Thyroid gland (tissue), 4 donors: Measurements from ENCODE around the gene CMSS1.

Experiments
- POLR2A ChIP-seq, 2 donors: fragments of 450-650 bp; IDR thresholded peaks; one replicate each; pipeline ENCODE4 v1.6.1; 2017; ENCODE audit warnings: antibody characterized with exemption in 2 of 2, mild to moderate bottlenecking in 2 of 2, moderate library complexity in 1 of 2
- TF ChIP-seq, protein P1 (sequence below), 6 experiments: fragments of 200-600 bp in 3 of 6; fragments of 450-650 bp in 3 of 6; sonication (generic) in 3 of 6; IDR thresholded peaks; one replicate each; pipeline ENCODE4 v1.5.1; 2016 to 2019; ENCODE audit warnings: antibody characterized with exemption in 6 of 6, mild to moderate bottlenecking in 2 of 6, inconsistent platforms in 1 of 6, moderate library complexity in 1 of 6

DNA sequence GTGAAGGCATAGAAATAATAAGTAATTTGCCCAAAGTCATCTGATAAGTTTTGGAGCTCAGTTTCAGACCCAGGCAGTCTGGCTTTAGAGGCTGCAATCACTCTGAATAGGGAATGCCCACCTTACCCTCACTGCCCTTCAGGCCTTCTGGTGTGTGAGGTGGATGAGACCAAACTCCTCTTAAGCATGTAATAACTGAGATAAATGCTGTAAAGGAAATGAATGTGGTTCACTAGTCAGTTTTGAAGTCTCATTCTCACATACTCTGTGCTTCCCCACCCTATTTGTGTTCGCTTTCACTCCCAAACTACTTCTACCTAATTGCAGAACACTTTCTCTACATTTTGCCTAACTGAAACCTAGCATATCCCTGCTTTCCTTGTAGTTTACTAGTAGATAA, 152.5 kb downstream of the CMSS1 start:
- TF ChIP-seq, protein P1, sequence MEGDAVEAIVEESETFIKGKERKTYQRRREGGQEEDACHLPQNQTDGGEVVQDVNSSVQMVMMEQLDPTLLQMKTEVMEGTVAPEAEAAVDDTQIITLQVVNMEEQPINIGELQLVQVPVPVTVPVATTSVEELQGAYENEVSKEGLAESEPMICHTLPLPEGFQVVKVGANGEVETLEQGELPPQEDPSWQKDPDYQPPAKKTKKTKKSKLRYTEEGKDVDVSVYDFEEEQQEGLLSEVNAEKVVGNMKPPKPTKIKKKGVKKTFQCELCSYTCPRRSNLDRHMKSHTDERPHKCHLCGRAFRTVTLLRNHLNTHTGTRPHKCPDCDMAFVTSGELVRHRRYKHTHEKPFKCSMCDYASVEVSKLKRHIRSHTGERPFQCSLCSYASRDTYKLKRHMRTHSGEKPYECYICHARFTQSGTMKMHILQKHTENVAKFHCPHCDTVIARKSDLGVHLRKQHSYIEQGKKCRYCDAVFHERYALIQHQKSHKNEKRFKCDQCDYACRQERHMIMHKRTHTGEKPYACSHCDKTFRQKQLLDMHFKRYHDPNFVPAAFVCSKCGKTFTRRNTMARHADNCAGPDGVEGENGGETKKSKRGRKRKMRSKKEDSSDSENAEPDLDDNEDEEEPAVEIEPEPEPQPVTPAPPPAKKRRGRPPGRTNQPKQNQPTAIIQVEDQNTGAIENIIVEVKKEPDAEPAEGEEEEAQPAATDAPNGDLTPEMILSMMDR (IDR thresholded peaks at IDR 0.05), result no peak
- no peak for TF ChIP-seq POLR2A (IDR thresholded peaks at IDR 0.05)
